NCI-H1436 (cell line): Measurements from ENCODE around the gene DMGDH.

ENCODE experiments used
- DNase-seq: peaks from one replicate; lab custom pipeline; 2025; lab: John Stamatoyannopoulos, UW

DMGDH gene

DNA sequence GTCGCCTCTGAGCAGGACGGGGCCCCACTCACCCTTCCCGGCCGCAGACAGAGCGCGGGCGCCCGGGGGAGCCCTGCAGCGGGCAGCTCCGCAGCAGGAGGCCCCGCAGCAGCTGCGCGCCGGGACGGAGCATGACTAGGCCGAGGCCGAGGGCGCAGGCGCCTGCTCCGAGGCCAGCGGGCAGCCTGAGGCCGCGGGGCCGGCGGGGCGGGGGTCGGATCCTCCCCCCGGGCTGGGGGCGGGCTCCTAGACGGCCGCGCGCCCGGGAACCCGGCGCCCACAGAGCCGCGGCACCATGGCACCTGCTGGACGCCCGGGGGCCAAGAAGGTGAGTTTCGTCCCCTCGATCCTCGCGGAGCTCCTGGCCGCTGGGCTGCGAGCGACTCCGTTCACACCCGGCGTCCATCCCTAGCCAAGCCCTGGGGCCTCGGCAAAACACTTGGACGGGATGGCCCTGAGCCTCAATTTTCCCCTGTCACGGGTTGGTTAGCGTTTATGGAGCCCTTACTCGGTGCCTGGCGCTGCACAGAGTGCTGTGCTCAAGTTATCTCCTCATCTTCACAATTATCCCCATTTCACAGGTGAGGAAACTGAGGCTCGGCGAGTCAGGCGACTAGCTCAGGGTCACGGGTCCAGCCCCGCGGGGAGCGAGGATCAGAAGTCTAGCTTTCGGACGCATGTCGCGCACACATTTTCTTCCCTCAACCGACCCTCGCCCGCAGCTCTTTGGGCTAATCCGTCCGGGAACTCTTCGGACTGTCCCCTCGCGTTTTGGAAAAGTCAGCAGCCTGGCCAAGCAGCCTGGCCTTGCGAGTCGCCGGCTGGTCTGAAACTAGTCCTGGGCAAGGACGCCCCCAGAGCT is at the start of gene DMGDH, which contains the start of gene BHMT2:
Gene DMGDH, minus strand, starts transcription at position 187 of the 862 bp plus-strand sequence. Its CDS starts 54 bp downstream, at position 133.
Gene BHMT2, plus strand, starts transcription at position 280 of the 862 bp plus-strand sequence. Its CDS starts 16 bp downstream, at position 296.
- no peak for DNase-seq

DNA sequence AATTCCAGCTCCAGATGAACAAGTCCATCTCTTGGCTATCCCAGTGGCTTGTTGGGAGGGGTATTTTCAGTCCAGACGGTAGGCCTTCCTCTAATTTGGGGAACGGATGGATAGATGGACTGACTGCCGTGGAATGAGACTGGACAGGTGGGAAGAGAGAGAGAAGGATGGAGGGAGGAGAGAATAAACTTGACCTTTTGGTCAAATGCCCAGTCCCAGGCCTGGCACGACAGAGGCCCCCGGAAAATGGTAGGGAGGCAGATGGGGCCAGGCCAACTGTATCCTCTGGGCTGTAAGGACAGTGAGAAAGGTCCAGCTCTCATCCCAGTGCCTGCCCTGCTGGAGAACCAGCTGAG is 43.2 kb upstream of the DMGDH start:
- no peak for DNase-seq

DNA sequence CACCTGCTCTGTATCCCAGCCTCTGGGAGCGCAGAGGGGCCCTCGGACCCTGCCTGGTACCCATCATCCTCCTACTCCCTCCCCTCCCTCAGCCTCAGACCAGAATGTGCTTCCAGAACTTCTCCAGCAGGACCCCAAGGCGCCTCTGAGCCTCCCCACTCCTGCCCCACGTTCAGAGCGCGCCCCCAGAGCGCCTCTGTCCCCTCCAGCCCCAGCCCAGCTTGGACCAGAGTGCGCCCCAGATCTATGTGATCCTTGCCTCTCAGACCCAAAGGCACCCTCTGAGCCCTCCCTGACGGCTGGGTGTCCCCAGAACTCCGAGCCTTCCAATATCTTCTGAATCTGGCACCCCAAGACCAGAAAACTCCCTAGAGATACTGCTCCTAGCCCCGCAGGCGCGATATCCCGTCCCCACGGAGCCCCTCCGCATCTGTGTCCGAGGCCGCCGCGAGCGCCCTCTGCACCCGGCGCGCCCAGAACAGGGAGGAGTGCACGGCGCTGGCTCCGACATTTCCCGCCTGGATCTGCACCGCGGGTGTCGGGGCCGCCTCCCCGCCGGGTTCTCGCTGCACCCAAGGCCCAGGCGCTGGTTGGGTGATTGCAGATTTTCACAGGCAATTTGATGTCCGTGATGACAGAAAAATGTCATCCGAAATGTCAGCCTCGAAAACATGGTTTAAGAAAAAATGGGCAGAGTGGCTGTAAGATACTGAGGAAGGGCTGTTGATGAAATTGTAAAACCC is 42.7 kb upstream of the DMGDH start:
- no peak for DNase-seq

DNA sequence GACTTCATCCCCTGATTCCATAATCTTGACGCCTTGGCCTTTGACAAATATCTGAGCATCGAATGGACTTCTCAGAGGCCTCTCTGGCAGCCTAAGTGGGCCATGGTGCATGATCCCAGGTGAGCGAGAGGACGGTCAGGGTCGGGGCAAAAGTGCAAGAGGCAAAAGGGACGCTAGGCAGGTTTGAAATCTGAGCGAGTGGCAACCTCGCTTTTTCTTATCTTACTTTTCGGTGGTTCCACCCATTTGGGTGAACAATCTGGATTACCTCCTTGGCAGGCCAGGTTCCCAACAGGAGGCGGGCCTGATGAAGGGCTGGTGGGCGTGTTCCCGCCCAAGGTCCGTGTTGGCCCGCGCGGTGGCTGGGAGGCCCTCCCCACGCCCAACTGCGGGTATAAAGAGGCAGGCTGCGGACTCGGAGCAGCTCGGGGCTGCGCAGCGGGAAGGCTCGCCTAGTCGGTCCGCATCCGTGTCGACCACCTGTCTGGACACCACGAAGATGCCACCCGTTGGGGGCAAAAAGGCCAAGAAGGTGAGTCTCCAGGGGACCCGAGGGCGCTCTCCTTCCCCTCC is 42.0 kb upstream of the DMGDH start, which contains the start of gene BHMT:
Gene BHMT, plus strand, starts transcription at position 423 of the 573 bp plus-strand sequence. Its CDS starts 77 bp downstream, at position 500.
- no peak for DNase-seq

GRCh38 chr5:79109527-79110492 is 40.3 kb upstream of the DMGDH start:
- DNase-seq, result no peak

DNA sequence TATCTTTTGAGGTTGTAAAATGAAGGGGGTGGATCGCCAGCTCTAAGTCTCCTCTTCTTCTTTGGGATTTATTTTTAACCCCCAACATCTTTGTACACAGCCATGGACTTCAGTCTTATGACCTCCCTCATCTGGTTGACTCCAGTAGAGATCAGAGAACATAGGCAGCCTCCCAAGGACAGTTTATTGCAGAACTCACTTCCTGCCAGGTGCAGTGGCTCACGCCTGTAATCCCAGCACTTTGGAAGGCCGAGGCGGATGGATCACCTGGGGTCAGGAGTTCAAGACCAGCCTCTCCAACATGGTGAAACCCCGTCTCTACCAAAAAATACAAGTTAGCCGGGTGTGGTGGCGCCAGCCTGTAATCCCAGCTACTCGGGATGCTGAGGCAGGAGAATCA is 39.3 kb upstream of the DMGDH start:
- DNase-seq, result no peak

DNA sequence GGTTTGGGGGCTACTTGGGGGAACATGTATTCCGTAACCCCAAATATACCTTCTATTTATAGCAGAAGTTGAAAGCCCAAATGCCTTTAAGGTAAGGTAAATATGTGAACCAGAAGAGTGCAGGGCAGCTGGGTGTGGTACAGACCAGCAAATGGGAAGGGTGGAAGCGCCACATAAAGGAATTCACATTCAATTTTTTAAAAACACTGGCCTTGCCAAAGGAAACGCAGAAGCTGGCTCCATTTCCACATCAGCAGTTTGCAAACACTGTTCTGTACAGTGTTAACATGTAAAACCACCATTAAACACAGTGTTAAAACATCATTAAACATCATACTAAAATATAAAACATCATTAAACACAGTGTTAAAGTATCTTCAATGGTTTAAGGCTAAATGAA is 38.6 kb upstream of the DMGDH start:
- DNase-seq, result no peak

- no peak for DNase-seq
These were observed 37.7 kb upstream of the DMGDH start for GRCh38 chr5:79107020-79107796.

DNA sequence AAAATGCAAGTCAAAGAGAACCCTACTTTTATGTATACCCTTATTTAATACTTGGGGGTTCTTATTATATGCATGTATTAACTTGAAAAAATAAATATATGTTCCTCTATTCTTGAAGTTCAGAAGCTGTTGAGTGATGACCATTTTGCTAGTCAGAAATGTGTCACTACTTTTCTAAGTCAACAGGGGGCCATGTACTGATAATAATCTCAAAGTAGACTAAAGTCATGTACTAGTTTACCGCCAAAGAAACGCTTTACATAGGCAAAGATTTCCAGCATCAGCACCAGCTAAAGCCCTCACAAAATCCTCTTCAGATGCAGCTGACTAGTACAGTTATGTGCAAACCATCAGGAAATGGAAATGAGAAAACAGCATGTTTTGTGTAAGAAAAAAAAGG is 36.4 kb upstream of the DMGDH start:
- DNase-seq, result no peak

GRCh38 chr5:79093762-79094161 is 24.3 kb upstream of the DMGDH start:
- no peak for DNase-seq

DNA sequence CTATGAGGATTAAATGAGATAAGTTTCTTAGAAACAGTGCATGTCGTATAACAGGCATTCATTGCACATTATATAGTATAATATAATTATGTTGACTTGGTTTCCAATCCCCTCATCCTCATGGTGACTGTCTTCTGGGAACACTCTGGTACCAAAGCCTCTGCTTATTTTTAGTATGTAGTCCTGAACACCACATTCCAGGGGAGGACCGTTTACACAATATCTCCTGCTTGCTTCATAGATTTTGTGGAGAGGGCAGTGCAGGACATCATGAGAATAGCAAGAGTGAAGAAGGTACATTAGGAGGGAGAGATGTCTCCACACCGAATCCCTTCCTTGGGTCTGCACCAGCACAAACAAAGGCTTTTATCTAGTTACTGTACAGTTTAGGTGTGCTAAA is 21.6 kb upstream of the DMGDH start:
- no peak for DNase-seq

DNA sequence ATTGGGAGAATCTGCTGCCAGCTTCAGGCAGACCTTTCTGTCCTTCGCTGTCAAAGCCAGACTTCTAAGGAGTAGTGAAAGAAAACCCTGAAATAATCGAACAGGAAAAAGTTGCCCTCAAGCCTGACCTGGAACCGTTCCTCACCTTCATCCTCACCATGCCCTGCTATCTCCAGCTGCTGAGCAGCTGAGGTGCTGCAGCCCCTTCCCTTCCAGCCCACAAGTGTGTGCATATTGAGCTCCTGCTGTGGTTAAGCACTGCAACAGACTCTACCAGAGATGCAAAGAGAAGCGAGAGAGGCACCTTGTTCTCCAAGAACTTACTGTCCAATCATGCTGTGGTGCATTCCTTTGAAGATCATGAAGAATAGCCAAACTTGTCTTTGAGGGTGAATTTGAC is 19.0 kb upstream of the DMGDH start:
- no peak for DNase-seq

- no peak for DNase-seq
These were observed 16.6 kb upstream of the DMGDH start for GRCh38 chr5:79086116-79086515.

GRCh38 chr5:79081779-79082178 is 12.3 kb upstream of the DMGDH start:
- no peak for DNase-seq

- DNase-seq, result no peak
These were observed 11.3 kb upstream of the DMGDH start for GRCh38 chr5:79080804-79081203.

GRCh38 chr5:79077680-79078365 is 8.3 kb upstream of the DMGDH start:
- no peak for DNase-seq

DNA sequence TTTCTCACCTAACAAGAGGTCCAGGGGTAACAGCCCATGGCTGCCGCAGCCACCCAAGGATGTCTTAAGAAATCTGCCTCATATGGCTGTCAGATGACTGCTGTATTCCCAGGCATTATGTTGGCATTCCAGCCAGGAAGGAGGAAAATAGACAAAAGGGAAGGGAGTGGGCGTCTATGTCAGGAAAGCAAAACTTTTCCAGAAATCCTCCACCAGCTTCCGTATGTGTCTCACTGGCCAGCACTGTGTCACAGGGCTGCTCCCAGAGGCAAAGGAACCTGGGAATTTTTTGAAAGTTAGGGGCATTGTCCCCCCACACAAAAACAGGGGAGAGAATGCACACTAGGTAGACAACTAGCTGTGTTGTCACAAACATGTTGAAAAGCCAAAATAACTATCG is 7.3 kb upstream of the DMGDH start:
- DNase-seq, result no peak

GRCh38 chr5:79075646-79076426 is 6.4 kb upstream of the DMGDH start:
- DNase-seq, result no peak

DNA sequence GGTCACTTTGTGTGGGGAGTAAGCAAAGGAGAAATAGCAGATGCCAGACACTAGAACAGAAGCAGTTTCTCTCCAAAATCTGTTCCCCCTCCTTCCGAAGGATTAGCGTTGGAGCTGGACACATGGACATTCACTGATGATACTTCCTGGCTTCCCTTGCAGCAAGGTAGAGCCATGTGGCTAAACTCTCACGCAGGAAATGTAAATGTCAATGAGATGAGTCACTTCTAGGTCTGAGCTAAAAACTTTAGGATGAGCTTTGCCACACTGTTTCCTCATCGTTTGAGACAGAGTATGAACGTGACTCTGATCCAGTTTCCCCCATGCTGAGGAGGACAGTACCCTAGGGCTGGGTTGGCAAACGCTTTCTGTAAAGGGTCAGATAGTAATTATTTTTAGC is 5.2 kb upstream of the DMGDH start:
- DNase-seq, result no peak

DNA sequence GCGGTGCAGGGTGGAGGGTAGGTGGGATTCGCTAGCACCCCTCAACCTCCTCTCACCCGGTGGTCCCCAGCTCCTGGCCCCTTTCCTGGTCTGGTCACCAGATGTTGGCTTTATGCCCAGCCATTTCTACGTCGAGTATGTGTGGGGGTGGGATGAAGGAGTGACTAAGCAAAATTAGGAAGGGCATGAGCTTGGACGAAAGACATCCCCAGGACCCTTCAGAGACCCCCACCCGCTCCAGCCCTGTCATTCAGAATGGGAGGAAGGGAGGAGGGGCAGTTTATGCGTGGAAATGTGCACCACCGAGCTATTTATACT is 835 bp upstream of the DMGDH start:
- DNase-seq, result no peak
